Natural killer cell (primary cell): ENCODE results near the gene ACTN2. TPM values are rescaled to one million over a fixed set of nuclear protein-coding genes. Genes with fewer than 3 reads are reported as not detected.

Source experiments
- ATAC-seq, 3 donors: fragments of 150-1000 bp in 2 of 3; fragments of 200-7000 bp in 1 of 3; cut with Tn5 transposase; 1 replicate in 1 of 3; 2 replicates in 2 of 3; pipeline ENCODE4 v1.10.0; 2021; ENCODE audit warnings: mild to moderate bottlenecking in 2 of 3, moderate library complexity in 2 of 3
- DNase-seq, 2 donors: peaks; one replicate each; pipeline versions ENCODE4 v3.0.0 to v3.0.0-alpha.2; 2013 to 2021; ENCODE audit warnings: mixed read lengths in 1 of 2
- H3K27ac ChIP-seq: one replicate; pipeline ENCODE4 v1.5.1; 2013; ENCODE audit warnings: mild to moderate bottlenecking, low read length
- H3K27me3 ChIP-seq: one replicate; pipeline ENCODE4 v1.6.1; 2013; ENCODE audit warnings: low read length; ENCODE audit not compliant: control insufficient read depth, insufficient read depth
- H3K36me3 ChIP-seq: one replicate; pipeline ENCODE4 v1.6.1; 2013; ENCODE audit warnings: low read length; ENCODE audit not compliant: control insufficient read depth, insufficient read depth
- H3K4me1 ChIP-seq: one replicate; pipeline ENCODE4 v1.6.1; 2013; ENCODE audit warnings: low read length; ENCODE audit not compliant: control insufficient read depth, insufficient read depth
- H3K4me3 ChIP-seq: one replicate; pipeline ENCODE4 v1.5.1; 2013; ENCODE audit warnings: low read length
- H3K9me3 ChIP-seq: one replicate; pipeline ENCODE4 v1.6.1; 2013; ENCODE audit warnings: low read length; ENCODE audit not compliant: control insufficient read depth, insufficient read depth
- H3K27ac Mint-ChIP-seq, 2 donors: one replicate each; pipeline ENCODE4 v1.8.0; 2022; ENCODE audit warnings: mild to moderate bottlenecking in 2 of 2, mixed read lengths in 2 of 2, moderate library complexity in 1 of 2
- H3K27me3 Mint-ChIP-seq, 2 donors: one replicate each; pipeline ENCODE4 v1.8.0; 2022; ENCODE audit warnings: low read depth in 2 of 2, mixed read lengths in 2 of 2
- H3K36me3 Mint-ChIP-seq: one replicate; pipeline ENCODE4 v1.8.0; 2022; ENCODE audit warnings: mixed read lengths
- H3K4me1 Mint-ChIP-seq, 2 donors: one replicate each; pipeline ENCODE4 v1.8.0; 2022; ENCODE audit warnings: mixed read lengths in 2 of 2
- H3K4me3 Mint-ChIP-seq: one replicate; pipeline ENCODE4 v1.8.0; 2022; ENCODE audit warnings: mild to moderate bottlenecking, moderate library complexity, mixed read lengths
- H3K9me3 Mint-ChIP-seq, 2 donors: one replicate each; pipeline ENCODE4 v1.8.0; 2022; ENCODE audit warnings: mixed read lengths in 2 of 2
- WGBS: methylation state at CpG from one replicate; pipeline ENCODE4 v1.1.7; 2013; ENCODE audit warnings: missing lambda C conversion rate; ENCODE audit not compliant: insufficient coverage; 5-methylcytosine and 5-hydroxymethylcytosine counted together
- intact Hi-C: fragments of 100-400 bp; cut with micrococcal nuclease; formaldehyde crosslinking; loops from one replicate; pipeline ENCODE4 v1.14.2; 2022
- total RNA-seq, 4 donors: library from RNA; stranded (reverse); fragments of 120-200 nt in 1 of 4; gene quantifications; one replicate each; pipeline versions ENCODE4 v1.2.3 to v1.2.4, GENCODE V29; 2013 to 2022
- TF ChIP-seq, protein P1 (sequence below): fragments of 200-600 bp; IDR thresholded peaks from one replicate; pipeline ENCODE4 v1.8.0; 2022; ENCODE audit warnings: antibody characterized with exemption

ACTN2 gene
- total RNA-seq, 3 donors from 2014 or later (not counting 1 experiment from before 2014, with no cell fraction given): not detected

DNA sequence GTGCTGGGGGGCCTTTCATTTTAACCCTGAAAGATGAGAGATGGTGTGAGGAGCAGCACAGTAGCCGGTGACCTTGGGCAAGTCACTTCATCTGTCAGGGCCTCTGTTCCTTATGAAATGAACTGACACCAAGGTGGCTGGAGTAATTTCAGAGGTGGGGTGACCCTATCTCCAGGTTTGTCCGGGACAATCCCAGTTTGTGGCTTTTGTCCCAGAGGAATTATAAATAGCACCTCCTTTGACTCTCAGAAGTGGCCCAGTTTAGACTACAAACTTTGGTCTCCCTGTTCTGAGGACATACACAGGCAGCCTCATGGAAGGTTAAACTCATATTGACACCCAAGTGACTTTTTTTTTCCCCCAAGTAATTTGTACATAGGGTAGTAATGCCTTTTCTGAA, 14.6 kb downstream of the ACTN2 start:
- no peak for DNase-seq
- Histone ChIP-seq H3K4me3 (no peak overlapping the region), H3K27me3 (no peaks in the 10 kb centered on the region), H3K4me1 (no peaks in the 10 kb centered on the region), H3K27ac (no peak overlapping the region), H3K9me3 (no peaks in the 10 kb centered on the region), H3K36me3 (no peaks in the 10 kb centered on the region)
- H3K4me3 Mint-ChIP-seq: no peak overlapping the region
- no peaks in the 10 kb centered on the region for H3K9me3 Mint-ChIP-seq
- H3K27me3 Mint-ChIP-seq: peaks cover 13 to 21% of the 10 kb centered on the region in 2 donors
- H3K4me1 Mint-ChIP-seq: no peaks in the 10 kb centered on the region
- intact Hi-C loops: no loop called here
- TF ChIP-seq, protein P1, sequence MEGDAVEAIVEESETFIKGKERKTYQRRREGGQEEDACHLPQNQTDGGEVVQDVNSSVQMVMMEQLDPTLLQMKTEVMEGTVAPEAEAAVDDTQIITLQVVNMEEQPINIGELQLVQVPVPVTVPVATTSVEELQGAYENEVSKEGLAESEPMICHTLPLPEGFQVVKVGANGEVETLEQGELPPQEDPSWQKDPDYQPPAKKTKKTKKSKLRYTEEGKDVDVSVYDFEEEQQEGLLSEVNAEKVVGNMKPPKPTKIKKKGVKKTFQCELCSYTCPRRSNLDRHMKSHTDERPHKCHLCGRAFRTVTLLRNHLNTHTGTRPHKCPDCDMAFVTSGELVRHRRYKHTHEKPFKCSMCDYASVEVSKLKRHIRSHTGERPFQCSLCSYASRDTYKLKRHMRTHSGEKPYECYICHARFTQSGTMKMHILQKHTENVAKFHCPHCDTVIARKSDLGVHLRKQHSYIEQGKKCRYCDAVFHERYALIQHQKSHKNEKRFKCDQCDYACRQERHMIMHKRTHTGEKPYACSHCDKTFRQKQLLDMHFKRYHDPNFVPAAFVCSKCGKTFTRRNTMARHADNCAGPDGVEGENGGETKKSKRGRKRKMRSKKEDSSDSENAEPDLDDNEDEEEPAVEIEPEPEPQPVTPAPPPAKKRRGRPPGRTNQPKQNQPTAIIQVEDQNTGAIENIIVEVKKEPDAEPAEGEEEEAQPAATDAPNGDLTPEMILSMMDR: no peak
- no peak overlapping the region for H3K27ac Mint-ChIP-seq
- ATAC-seq: no peak
- H3K36me3 Mint-ChIP-seq: no peaks in the 10 kb centered on the region
- WGBS: 71% methylated on average over 2 of the region's 2 CpGs

DNA sequence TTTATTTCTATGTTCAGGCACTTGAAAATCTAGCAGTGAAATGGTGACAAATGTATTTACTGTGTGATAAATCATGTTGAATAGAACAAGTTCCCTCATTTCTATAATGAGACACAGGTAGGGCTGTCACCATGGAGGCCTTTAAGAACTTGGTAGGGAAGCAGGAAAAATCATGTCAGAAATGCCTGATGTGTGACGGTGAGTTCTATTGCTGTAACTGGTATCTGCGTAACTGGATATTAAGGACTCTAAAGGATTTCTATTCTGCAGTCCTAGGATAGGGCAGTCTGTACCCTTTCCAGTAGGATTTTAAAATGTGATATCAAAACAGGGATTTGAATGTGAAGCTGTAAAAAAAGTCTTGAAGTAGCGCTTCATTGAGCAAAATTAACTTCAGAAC, 15.5 kb downstream of the ACTN2 start:
- Histone ChIP-seq H3K36me3 (no peaks in the 10 kb centered on the region), H3K4me3 (no peak overlapping the region), H3K9me3 (no peaks in the 10 kb centered on the region), H3K27me3 (no peaks in the 10 kb centered on the region), H3K4me1 (no peaks in the 10 kb centered on the region), H3K27ac (no peak overlapping the region)
- Mint-ChIP-seq H3K27ac (no peak overlapping the region), H3K4me3 (no peak overlapping the region), H3K4me1 (no peaks in the 10 kb centered on the region), H3K27me3 (peaks cover 13 to 21% of the 10 kb centered on the region in 2 donors), H3K9me3 (no peaks in the 10 kb centered on the region), H3K36me3 (no peaks in the 10 kb centered on the region)
- no peak for DNase-seq
- WGBS: 90% methylated on average over 3 of the region's 3 CpGs
- TF ChIP-seq, protein P1: no peak
- no peak for ATAC-seq
- intact Hi-C loops: no loop called here

DNA sequence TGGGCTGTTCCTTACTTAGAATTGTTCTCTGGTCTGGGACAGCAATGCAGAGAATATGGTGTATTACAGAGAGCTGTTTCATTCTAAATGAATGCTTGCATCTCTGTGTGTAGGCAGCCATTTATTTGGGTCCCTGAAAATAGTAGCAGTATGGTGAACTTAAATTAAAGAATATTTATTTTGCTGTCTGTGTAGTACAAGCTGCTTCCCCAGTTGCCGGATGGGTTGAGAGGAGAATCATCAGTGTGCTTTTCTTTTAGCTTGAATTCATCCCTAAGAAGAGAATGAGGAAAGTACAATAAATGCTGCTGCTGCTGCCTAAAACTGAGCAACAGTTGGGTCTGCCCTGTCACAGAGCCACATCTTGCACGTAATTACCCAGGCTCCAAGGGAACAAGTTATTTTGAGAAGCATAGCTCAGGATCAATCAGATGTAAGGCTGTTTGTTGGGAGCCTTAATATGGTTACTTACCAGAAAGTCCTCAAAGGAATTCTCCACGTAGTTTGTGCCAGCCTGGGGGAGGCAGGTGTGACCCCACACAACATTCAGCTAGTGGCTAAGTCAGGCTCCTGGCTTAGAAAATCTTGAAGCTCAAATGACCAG, 16.6 kb downstream of the ACTN2 start:
- Mint-ChIP-seq H3K4me3 (no peak overlapping the region), H3K36me3 (no peaks in the 10 kb centered on the region), H3K9me3 (no peaks in the 10 kb centered on the region), H3K27ac (no peak overlapping the region), H3K4me1 (no peaks in the 10 kb centered on the region), H3K27me3 (peaks cover 10 to 21% of the 10 kb centered on the region in 2 donors)
- intact Hi-C loops: no loop called here
- Histone ChIP-seq H3K4me1 (no peaks in the 10 kb centered on the region), H3K4me3 (no peak overlapping the region), H3K36me3 (no peaks in the 10 kb centered on the region), H3K27ac (no peak overlapping the region), H3K27me3 (no peaks in the 10 kb centered on the region), H3K9me3 (no peaks in the 10 kb centered on the region)
- TF ChIP-seq, protein P1: no peak
- no peak for DNase-seq
- ATAC-seq: no peak
- WGBS: 79% methylated on average over 3 of the region's 3 CpGs

DNA sequence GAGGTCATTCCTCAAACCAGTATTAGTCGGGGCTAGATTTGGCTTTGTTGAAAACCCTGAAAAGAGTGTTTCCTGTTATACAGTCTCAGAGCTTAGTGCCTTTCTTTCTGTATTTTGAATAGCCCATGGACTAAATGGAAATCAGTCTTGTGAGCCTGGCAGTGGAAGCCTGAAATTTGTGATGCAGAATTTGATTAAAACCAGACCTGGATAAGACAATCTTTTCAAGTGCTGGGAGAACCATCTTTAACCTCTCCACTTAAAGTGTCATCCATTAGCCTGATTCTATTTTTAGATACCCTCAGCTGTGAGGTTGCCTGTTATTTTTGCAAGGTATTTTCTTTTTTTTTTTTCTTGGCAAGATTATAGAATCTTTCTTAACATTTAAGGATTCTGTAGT, 19.5 kb downstream of the ACTN2 start:
- WGBS: 79% methylated on average over 1 of the region's 1 CpG
- H3K4me1 ChIP-seq: no peaks in the 10 kb centered on the region
- Mint-ChIP-seq H3K27me3 (peaks cover 10 to 21% of the 10 kb centered on the region in 2 donors), H3K9me3 (no peaks in the 10 kb centered on the region), H3K27ac (no peak overlapping the region), H3K4me3 (no peak overlapping the region), H3K36me3 (no peaks in the 10 kb centered on the region), H3K4me1 (no peaks in the 10 kb centered on the region)
- no peaks in the 10 kb centered on the region for H3K9me3 ChIP-seq
- H3K27ac ChIP-seq: no peak overlapping the region
- intact Hi-C loops: no loop called here
- no peaks in the 10 kb centered on the region for H3K36me3 ChIP-seq
- TF ChIP-seq, protein P1: no peak
- ATAC-seq (no peak), DNase-seq (no peak)
- H3K4me3 ChIP-seq: no peak overlapping the region
- H3K27me3 ChIP-seq: no peaks in the 10 kb centered on the region
